Measurements from ENCODE around the gene THRB. TPM values are rescaled to one million over a fixed set of nuclear protein-coding genes. Genes with fewer than 3 reads are reported as not detected.

THRB gene
- total and polyA plus RNA-seq, 4 experiments from 2014 or later, result 0.03 TPM; not detected in 3

GRCh38 chr3:24220859-24221657 is 273.6 kb downstream of the THRB start:
- Histone ChIP-seq H3K9me3 (ENCODE audit: control insufficient read depth in 1 of 2, low read length in 2 of 2) (no peaks in the 10 kb centered on the region), H3K4me3 (ENCODE audit: low read length in 2 of 2) (no peak overlapping the region), H3K4me1 (ENCODE audit: insufficient read depth, low read length) (no peaks in the 10 kb centered on the region), H3K27ac (ENCODE audit: low read depth, low read length) (no peak overlapping the region), H3K36me3 (ENCODE audit: insufficient read depth, low read length) (no peaks in the 10 kb centered on the region), H3K27me3 (ENCODE audit: insufficient read depth, low read length) (no peaks in the 10 kb centered on the region)
- Mint-ChIP-seq H3K4me3 (no peak overlapping the region), H3K27ac (no peak overlapping the region), H3K36me3 (no peaks in the 10 kb centered on the region), H3K27me3 (peaks cover 2 to 3% of the 10 kb centered on the region in 2 donors), H3K9me3 (peaks cover 0 to 2% (median 0%) of the 10 kb centered on the region in 8 donors), H3K4me1 (no peaks in the 10 kb centered on the region)
- DNase-seq, result no peak
- CTCF ChIA-PET (ENCODE audit: partially characterized antibody), result no interaction called here
- intact Hi-C loops (cut with micrococcal nuclease), result no loop called here
- POLR2A ChIA-PET (ENCODE audit: partially characterized antibody), result no interaction called here

- Histone ChIP-seq H3K4me1 (ENCODE audit: insufficient read depth, low read length) (no peaks in the 10 kb centered on the region), H3K27ac (ENCODE audit: low read depth, low read length) (no peak overlapping the region), H3K36me3 (ENCODE audit: insufficient read depth, low read length) (no peaks in the 10 kb centered on the region), H3K27me3 (ENCODE audit: insufficient read depth, low read length) (no peaks in the 10 kb centered on the region), H3K9me3 (ENCODE audit: control insufficient read depth in 1 of 2, low read length in 2 of 2) (no peaks in the 10 kb centered on the region), H3K4me3 (ENCODE audit: low read length in 2 of 2) (no peak overlapping the region)
- H3K4me1 Mint-ChIP-seq, result peaks cover 0 to 1% (median 0%) of the 10 kb centered on the region in 4 donors
- intact Hi-C loops (cut with micrococcal nuclease), result no loop called here
- POLR2A ChIA-PET (ENCODE audit: partially characterized antibody), result no interaction called here
- H3K4me3 Mint-ChIP-seq, result no peak overlapping the region
- peaks cover 0 to 2% of the 10 kb centered on the region in 2 donors for H3K27me3 Mint-ChIP-seq
- no peaks in the 10 kb centered on the region for H3K36me3 Mint-ChIP-seq
- no peaks in the 10 kb centered on the region for H3K9me3 Mint-ChIP-seq
- DNase-seq, result no peak
- H3K27ac Mint-ChIP-seq, result no peak overlapping the region
- CTCF ChIA-PET (ENCODE audit: partially characterized antibody), result no interaction called here
Measured at GRCh38 chr3:24215502-24215901, 279.1 kb downstream of the THRB start.

DNA sequence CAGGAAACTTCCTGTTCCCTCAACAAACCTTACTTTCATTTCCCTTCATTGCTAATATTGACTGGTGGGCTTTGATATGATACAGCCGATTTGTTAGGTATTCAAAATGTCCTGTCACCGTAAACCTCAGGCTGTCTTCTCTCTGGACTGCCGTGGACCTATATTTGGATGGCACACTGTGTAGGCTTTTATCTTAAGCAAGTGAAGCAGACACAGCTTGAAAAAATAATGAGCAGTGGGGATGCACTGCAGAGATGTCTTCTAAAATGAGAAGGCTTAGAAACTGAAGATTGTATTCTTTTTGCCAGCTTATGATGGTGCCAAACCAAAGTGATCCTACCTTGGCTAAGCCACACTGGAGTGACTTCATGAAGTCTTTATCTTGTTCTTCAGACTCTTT is 283.3 kb downstream of the THRB start:
- ChIA-PET POLR2A (ENCODE audit: partially characterized antibody) (no interaction called here), CTCF (ENCODE audit: partially characterized antibody) (no interaction called here)
- H3K9me3 ChIP-seq (ENCODE audit: control insufficient read depth in 1 of 2, low read length in 2 of 2), result no peaks in the 10 kb centered on the region
- no peaks in the 10 kb centered on the region for H3K36me3 Mint-ChIP-seq
- H3K27me3 Mint-ChIP-seq, result no peaks in the 10 kb centered on the region
- no peak overlapping the region for H3K27ac Mint-ChIP-seq
- H3K4me3 Mint-ChIP-seq, result no peak overlapping the region
- peaks cover 0 to 6% (median 0%) of the 10 kb centered on the region in 8 donors for H3K9me3 Mint-ChIP-seq
- H3K27ac ChIP-seq (ENCODE audit: low read depth, low read length), result no peak overlapping the region
- H3K4me1 Mint-ChIP-seq, result peaks cover 0 to 1% (median 0%) of the 10 kb centered on the region in 4 donors
- DNase-seq, result no peak
- no peaks in the 10 kb centered on the region for H3K36me3 ChIP-seq (ENCODE audit: insufficient read depth, low read length)
- no peaks in the 10 kb centered on the region for H3K4me1 ChIP-seq (ENCODE audit: insufficient read depth, low read length)
- no peaks in the 10 kb centered on the region for H3K27me3 ChIP-seq (ENCODE audit: insufficient read depth, low read length)
- intact Hi-C loops (cut with micrococcal nuclease), result no loop called here
- H3K4me3 ChIP-seq (ENCODE audit: low read length in 2 of 2), result no peak overlapping the region

DNA sequence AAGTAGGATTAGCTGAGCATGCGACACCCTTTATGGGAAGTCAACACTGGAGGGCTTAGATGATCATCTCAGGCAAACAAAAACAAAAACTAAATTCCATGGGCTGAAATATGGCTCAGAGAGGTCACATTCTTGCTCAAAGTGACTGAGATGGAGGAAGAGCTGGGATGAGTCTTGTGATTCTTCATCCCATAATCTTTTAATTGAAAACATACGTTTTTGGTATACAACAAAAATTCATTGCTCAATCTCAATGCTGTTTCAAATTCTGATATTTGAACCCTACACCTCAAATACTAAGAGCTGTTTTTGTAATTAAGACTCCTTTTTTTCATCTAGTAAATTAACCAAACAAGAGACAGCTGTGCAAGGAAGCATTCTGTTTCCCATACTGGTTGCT is 292.6 kb downstream of the THRB start:
- no peaks in the 10 kb centered on the region for H3K27me3 ChIP-seq (ENCODE audit: insufficient read depth, low read length)
- intact Hi-C loops (cut with micrococcal nuclease), result no loop called here
- H3K27me3 Mint-ChIP-seq, result peaks cover 8 to 12% of the 10 kb centered on the region in 2 donors
- H3K4me1 Mint-ChIP-seq, result no peaks in the 10 kb centered on the region
- H3K27ac Mint-ChIP-seq, result no peak overlapping the region
- no peaks in the 10 kb centered on the region for H3K9me3 ChIP-seq (ENCODE audit: control insufficient read depth in 1 of 2, low read length in 2 of 2)
- ChIA-PET CTCF (ENCODE audit: partially characterized antibody) (no interaction called here), POLR2A (ENCODE audit: partially characterized antibody) (no interaction called here)
- DNase-seq, result no peak
- H3K36me3 Mint-ChIP-seq, result no peaks in the 10 kb centered on the region
- no peaks in the 10 kb centered on the region for H3K36me3 ChIP-seq (ENCODE audit: insufficient read depth, low read length)
- no peaks in the 10 kb centered on the region for H3K4me1 ChIP-seq (ENCODE audit: insufficient read depth, low read length)
- no peak overlapping the region for H3K4me3 ChIP-seq (ENCODE audit: low read length in 2 of 2)
- peaks cover 0 to 13% (median 3%) of the 10 kb centered on the region in 8 donors for H3K9me3 Mint-ChIP-seq
- no peak overlapping the region for H3K27ac ChIP-seq (ENCODE audit: low read depth, low read length)
- H3K4me3 Mint-ChIP-seq, result no peak overlapping the region

DNA sequence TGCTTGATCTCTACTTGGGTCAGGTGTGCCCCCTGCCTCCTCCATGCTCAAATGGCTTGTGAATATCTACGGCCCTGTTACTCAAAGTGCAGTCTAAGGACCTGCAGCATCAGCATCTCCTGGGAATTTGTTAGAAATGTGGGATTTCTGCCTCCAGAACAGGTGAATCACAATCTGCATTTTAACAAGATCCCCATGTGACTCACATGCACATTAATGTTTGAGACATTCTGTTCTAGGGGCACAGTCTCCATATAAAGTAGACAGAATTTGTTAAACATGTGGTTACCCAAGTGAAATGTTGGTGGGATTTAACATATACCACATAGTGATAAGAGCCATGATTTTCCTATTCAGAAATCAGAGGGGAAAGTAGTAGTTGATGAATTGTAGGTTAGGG is 293.3 kb downstream of the THRB start:
- DNase-seq, result no peak
- Histone ChIP-seq H3K9me3 (ENCODE audit: control insufficient read depth in 1 of 2, low read length in 2 of 2) (no peaks in the 10 kb centered on the region), H3K4me1 (ENCODE audit: insufficient read depth, low read length) (no peaks in the 10 kb centered on the region), H3K27me3 (ENCODE audit: insufficient read depth, low read length) (no peaks in the 10 kb centered on the region), H3K36me3 (ENCODE audit: insufficient read depth, low read length) (no peaks in the 10 kb centered on the region), H3K4me3 (ENCODE audit: low read length in 2 of 2) (no peak overlapping the region), H3K27ac (ENCODE audit: low read depth, low read length) (no peak overlapping the region)
- POLR2A ChIA-PET (ENCODE audit: partially characterized antibody), result no interaction called here
- Mint-ChIP-seq H3K9me3 (peaks cover 0 to 13% (median 3%) of the 10 kb centered on the region in 8 donors), H3K27me3 (peaks cover 8 to 12% of the 10 kb centered on the region in 2 donors), H3K27ac (no peak overlapping the region), H3K4me1 (no peaks in the 10 kb centered on the region), H3K36me3 (no peaks in the 10 kb centered on the region), H3K4me3 (no peak overlapping the region)
- intact Hi-C loops (cut with micrococcal nuclease), result no loop called here
- CTCF ChIA-PET (ENCODE audit: partially characterized antibody), result no interaction called here

DNA sequence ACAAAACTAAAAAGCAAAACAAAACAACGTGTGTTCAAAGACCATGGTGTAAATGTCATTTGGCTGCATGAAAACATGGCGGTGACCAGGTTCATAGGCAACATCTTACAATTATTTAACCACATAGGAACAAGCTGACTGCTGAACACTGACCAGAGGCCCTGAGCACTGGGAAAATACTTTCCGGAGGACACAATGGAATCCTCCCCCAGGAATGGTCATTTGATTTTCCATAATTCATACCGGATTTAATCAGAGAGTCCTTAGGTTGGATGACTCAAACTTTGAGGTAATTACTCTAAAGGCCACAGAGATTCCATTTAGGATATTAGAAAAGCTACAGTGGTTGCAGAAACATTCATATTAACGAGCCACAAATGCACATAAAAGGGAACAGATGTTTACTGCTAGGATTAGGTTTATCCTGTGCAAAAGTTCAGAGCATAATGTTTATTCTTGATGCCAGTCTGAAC is 294.8 kb downstream of the THRB start:
- CTCF ChIA-PET (ENCODE audit: partially characterized antibody), result interaction anchor here (1.4 kb wide), 1 partner anchor 13 kb away, joined by 3 read pairs; no protein-coding TSS in a partner anchor
- no peak overlapping the region for H3K4me3 ChIP-seq (ENCODE audit: low read length in 2 of 2)
- DNase-seq, result no peak
- H3K27me3 ChIP-seq (ENCODE audit: insufficient read depth, low read length), result no peaks in the 10 kb centered on the region
- H3K27ac ChIP-seq (ENCODE audit: low read depth, low read length), result no peak overlapping the region
- H3K4me1 Mint-ChIP-seq, result no peaks in the 10 kb centered on the region
- no peak overlapping the region for H3K4me3 Mint-ChIP-seq
- H3K9me3 Mint-ChIP-seq, result peaks cover 0 to 13% (median 3%) of the 10 kb centered on the region in 8 donors
- H3K36me3 Mint-ChIP-seq, result no peaks in the 10 kb centered on the region
- intact Hi-C loops (cut with micrococcal nuclease), result no loop called here
- H3K4me1 ChIP-seq (ENCODE audit: insufficient read depth, low read length), result no peaks in the 10 kb centered on the region
- POLR2A ChIA-PET (ENCODE audit: partially characterized antibody), result no interaction called here
- H3K36me3 ChIP-seq (ENCODE audit: insufficient read depth, low read length), result no peaks in the 10 kb centered on the region
- no peak overlapping the region for H3K27ac Mint-ChIP-seq
- no peaks in the 10 kb centered on the region for H3K9me3 ChIP-seq (ENCODE audit: control insufficient read depth in 1 of 2, low read length in 2 of 2)
- H3K27me3 Mint-ChIP-seq, result peaks cover 8 to 10% of the 10 kb centered on the region in 2 donors

GRCh38 chr3:24199300-24199699 is 295.4 kb downstream of the THRB start:
- H3K27me3 Mint-ChIP-seq, result peaks cover 8 to 11% of the 10 kb centered on the region in 2 donors
- H3K36me3 Mint-ChIP-seq, result no peaks in the 10 kb centered on the region
- H3K4me3 ChIP-seq (ENCODE audit: low read length in 2 of 2), result no peak overlapping the region
- no peaks in the 10 kb centered on the region for H3K27me3 ChIP-seq (ENCODE audit: insufficient read depth, low read length)
- H3K9me3 ChIP-seq (ENCODE audit: control insufficient read depth in 1 of 2, low read length in 2 of 2), result no peaks in the 10 kb centered on the region
- no peak overlapping the region for H3K4me3 Mint-ChIP-seq
- H3K4me1 ChIP-seq (ENCODE audit: insufficient read depth, low read length), result no peaks in the 10 kb centered on the region
- DNase-seq, result no peak
- intact Hi-C loops (cut with micrococcal nuclease), result no loop called here
- no peaks in the 10 kb centered on the region for H3K36me3 ChIP-seq (ENCODE audit: insufficient read depth, low read length)
- H3K4me1 Mint-ChIP-seq, result no peaks in the 10 kb centered on the region
- no peak overlapping the region for H3K27ac ChIP-seq (ENCODE audit: low read depth, low read length)
- H3K9me3 Mint-ChIP-seq, result peaks cover 0 to 13% (median 3%) of the 10 kb centered on the region in 8 donors
- CTCF ChIA-PET (ENCODE audit: partially characterized antibody), result interaction anchor here (1.4 kb wide), 1 partner anchor 13 kb away, joined by 3 read pairs; no protein-coding TSS in a partner anchor
- POLR2A ChIA-PET (ENCODE audit: partially characterized antibody), result no interaction called here
- no peak overlapping the region for H3K27ac Mint-ChIP-seq

All from CD4-positive, alpha-beta memory T cell (primary cell).